Natural killer cell (primary cell): ENCODE data around the gene SULF2. TPM values are rescaled to one million over a fixed set of nuclear protein-coding genes. Genes with fewer than 3 reads are reported as not detected.

Experiments used
- ATAC-seq, 3 donors: fragments of 150-1000 bp in 2 of 3; fragments of 200-7000 bp in 1 of 3; cut with Tn5 transposase; 1 replicate in 1 of 3; 2 replicates in 2 of 3; pipeline ENCODE4 v1.10.0; 2021; ENCODE audit warnings: mild to moderate bottlenecking in 2 of 3, moderate library complexity in 2 of 3
- DNase-seq, 2 donors: peaks; one replicate each; pipeline versions ENCODE4 v3.0.0 to v3.0.0-alpha.2; 2013 to 2021; ENCODE audit warnings: mixed read lengths in 1 of 2
- H3K27ac ChIP-seq: one replicate; pipeline ENCODE4 v1.5.1; 2013; ENCODE audit warnings: mild to moderate bottlenecking, low read length
- H3K27me3 ChIP-seq: one replicate; pipeline ENCODE4 v1.6.1; 2013; ENCODE audit warnings: low read length; ENCODE audit not compliant: control insufficient read depth, insufficient read depth
- H3K36me3 ChIP-seq: one replicate; pipeline ENCODE4 v1.6.1; 2013; ENCODE audit warnings: low read length; ENCODE audit not compliant: control insufficient read depth, insufficient read depth
- H3K4me1 ChIP-seq: one replicate; pipeline ENCODE4 v1.6.1; 2013; ENCODE audit warnings: low read length; ENCODE audit not compliant: control insufficient read depth, insufficient read depth
- H3K4me3 ChIP-seq: one replicate; pipeline ENCODE4 v1.5.1; 2013; ENCODE audit warnings: low read length
- H3K9me3 ChIP-seq: one replicate; pipeline ENCODE4 v1.6.1; 2013; ENCODE audit warnings: low read length; ENCODE audit not compliant: control insufficient read depth, insufficient read depth
- H3K27ac Mint-ChIP-seq, 2 donors: one replicate each; pipeline ENCODE4 v1.8.0; 2022; ENCODE audit warnings: mild to moderate bottlenecking in 2 of 2, mixed read lengths in 2 of 2, moderate library complexity in 1 of 2
- H3K27me3 Mint-ChIP-seq, 2 donors: one replicate each; pipeline ENCODE4 v1.8.0; 2022; ENCODE audit warnings: low read depth in 2 of 2, mixed read lengths in 2 of 2
- H3K36me3 Mint-ChIP-seq: one replicate; pipeline ENCODE4 v1.8.0; 2022; ENCODE audit warnings: mixed read lengths
- H3K4me1 Mint-ChIP-seq, 2 donors: one replicate each; pipeline ENCODE4 v1.8.0; 2022; ENCODE audit warnings: mixed read lengths in 2 of 2
- H3K4me3 Mint-ChIP-seq: one replicate; pipeline ENCODE4 v1.8.0; 2022; ENCODE audit warnings: mild to moderate bottlenecking, moderate library complexity, mixed read lengths
- H3K9me3 Mint-ChIP-seq, 2 donors: one replicate each; pipeline ENCODE4 v1.8.0; 2022; ENCODE audit warnings: mixed read lengths in 2 of 2
- WGBS: methylation state at CpG from one replicate; pipeline ENCODE4 v1.1.7; 2013; ENCODE audit warnings: missing lambda C conversion rate; ENCODE audit not compliant: insufficient coverage; 5-methylcytosine and 5-hydroxymethylcytosine counted together
- intact Hi-C: fragments of 100-400 bp; cut with micrococcal nuclease; formaldehyde crosslinking; loops from one replicate; pipeline ENCODE4 v1.14.2; 2022
- total RNA-seq, 4 donors: library from RNA; stranded (reverse); fragments of 120-200 nt in 1 of 4; gene quantifications; one replicate each; pipeline versions ENCODE4 v1.2.3 to v1.2.4, GENCODE V29; 2013 to 2022
- TF ChIP-seq, protein P1 (sequence below): fragments of 200-600 bp; IDR thresholded peaks from one replicate; pipeline ENCODE4 v1.8.0; 2022; ENCODE audit warnings: antibody characterized with exemption

Gene SULF2
- total RNA-seq, 3 donors from 2014 or later (not counting 1 experiment from before 2014, with no cell fraction given), result 8.1 to 48.7 (median 12.3) TPM

DNA sequence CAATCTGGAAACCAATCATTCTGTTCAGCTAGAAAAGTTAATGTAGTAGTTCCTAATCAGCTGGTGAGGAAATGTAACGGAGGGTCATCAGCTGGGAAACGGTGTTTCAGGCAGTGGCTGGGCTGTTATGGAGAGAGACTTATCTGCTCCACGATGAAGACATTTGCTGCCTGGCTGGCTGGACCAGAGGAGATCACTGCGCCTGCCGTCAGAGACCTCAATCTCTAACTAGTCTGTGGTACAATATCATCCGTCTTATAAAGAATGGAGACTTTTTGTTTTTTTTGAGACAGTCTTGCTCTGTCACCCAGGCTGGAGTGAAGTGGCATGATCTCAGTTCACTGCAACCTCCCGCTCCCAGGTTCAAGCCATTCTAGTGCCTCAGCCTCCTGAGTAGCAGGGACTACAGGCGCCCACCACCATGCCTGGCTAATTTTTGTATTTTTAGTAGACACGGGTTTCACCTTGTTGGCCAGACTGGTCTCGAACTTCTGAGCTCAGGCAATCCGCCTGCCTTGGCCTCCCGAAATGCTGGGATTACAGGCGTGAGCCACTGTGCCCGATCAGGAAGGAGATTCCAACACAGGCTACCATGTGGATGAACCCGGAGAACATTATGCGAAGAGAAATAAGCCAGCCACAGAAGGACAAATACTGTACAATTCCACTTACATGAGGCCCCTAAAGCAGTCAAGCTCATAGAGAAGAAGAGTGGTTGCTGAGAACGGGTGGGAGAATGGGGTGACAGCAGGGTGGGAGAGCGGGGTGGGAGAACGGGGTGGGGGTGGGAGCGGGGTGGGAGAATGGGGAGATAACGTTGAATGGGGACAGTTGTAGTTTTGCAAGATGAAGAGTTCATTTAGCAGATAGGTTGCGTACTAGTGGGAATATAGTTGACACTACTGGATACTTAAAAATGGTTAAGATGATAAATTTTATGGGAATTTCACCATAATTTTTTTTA lies 115.1 kb downstream of the SULF2 start:
- H3K4me3 ChIP-seq, result no peak overlapping the region
- TF ChIP-seq, protein P1, sequence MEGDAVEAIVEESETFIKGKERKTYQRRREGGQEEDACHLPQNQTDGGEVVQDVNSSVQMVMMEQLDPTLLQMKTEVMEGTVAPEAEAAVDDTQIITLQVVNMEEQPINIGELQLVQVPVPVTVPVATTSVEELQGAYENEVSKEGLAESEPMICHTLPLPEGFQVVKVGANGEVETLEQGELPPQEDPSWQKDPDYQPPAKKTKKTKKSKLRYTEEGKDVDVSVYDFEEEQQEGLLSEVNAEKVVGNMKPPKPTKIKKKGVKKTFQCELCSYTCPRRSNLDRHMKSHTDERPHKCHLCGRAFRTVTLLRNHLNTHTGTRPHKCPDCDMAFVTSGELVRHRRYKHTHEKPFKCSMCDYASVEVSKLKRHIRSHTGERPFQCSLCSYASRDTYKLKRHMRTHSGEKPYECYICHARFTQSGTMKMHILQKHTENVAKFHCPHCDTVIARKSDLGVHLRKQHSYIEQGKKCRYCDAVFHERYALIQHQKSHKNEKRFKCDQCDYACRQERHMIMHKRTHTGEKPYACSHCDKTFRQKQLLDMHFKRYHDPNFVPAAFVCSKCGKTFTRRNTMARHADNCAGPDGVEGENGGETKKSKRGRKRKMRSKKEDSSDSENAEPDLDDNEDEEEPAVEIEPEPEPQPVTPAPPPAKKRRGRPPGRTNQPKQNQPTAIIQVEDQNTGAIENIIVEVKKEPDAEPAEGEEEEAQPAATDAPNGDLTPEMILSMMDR, result no peak
- no peaks in the 10 kb centered on the region for H3K36me3 ChIP-seq
- no peaks in the 10 kb centered on the region for H3K4me1 ChIP-seq
- H3K27me3 ChIP-seq, result no peaks in the 10 kb centered on the region
- H3K4me1 Mint-ChIP-seq, result no peaks in the 10 kb centered on the region
- H3K27ac Mint-ChIP-seq, result no peak overlapping the region
- ATAC-seq (no peak), DNase-seq (no peak)
- no peak overlapping the region for H3K4me3 Mint-ChIP-seq
- no peaks in the 10 kb centered on the region for H3K9me3 ChIP-seq
- H3K9me3 Mint-ChIP-seq, result no peaks in the 10 kb centered on the region
- intact Hi-C loops, result no loop called here
- H3K27me3 Mint-ChIP-seq, result no peaks in the 10 kb centered on the region
- WGBS, result 94% methylated on average over 18 of the region's 22 CpGs
- H3K27ac ChIP-seq, result no peak overlapping the region
- no peaks in the 10 kb centered on the region for H3K36me3 Mint-ChIP-seq

GRCh38 chr20:47669489-47669888 lies 115.8 kb downstream of the SULF2 start:
- Mint-ChIP-seq H3K36me3 (no peaks in the 10 kb centered on the region), H3K27me3 (no peaks in the 10 kb centered on the region), H3K4me1 (no peaks in the 10 kb centered on the region), H3K27ac (no peak overlapping the region), H3K4me3 (no peak overlapping the region), H3K9me3 (no peaks in the 10 kb centered on the region)
- no peaks in the 10 kb centered on the region for H3K4me1 ChIP-seq
- 88% methylated on average over 4 of the region's 4 CpGs for WGBS
- H3K27me3 ChIP-seq, result no peaks in the 10 kb centered on the region
- H3K9me3 ChIP-seq, result no peaks in the 10 kb centered on the region
- intact Hi-C loops, result no loop called here
- H3K27ac ChIP-seq, result no peak overlapping the region
- no peak for ATAC-seq
- H3K36me3 ChIP-seq, result no peaks in the 10 kb centered on the region
- no peak for DNase-seq
- H3K4me3 ChIP-seq, result no peak overlapping the region
- TF ChIP-seq, protein P1, result no peak

- Mint-ChIP-seq H3K27ac (no peak overlapping the region), H3K9me3 (no peaks in the 10 kb centered on the region), H3K27me3 (no peaks in the 10 kb centered on the region), H3K4me1 (peaks cover under 1 to 1% of the 10 kb centered on the region in 2 donors), H3K36me3 (no peaks in the 10 kb centered on the region), H3K4me3 (no peak overlapping the region)
- Histone ChIP-seq H3K27me3 (no peaks in the 10 kb centered on the region), H3K4me3 (no peak overlapping the region), H3K27ac (no peak overlapping the region), H3K9me3 (no peaks in the 10 kb centered on the region), H3K4me1 (peaks cover under 1% of the 10 kb centered on the region), H3K36me3 (no peaks in the 10 kb centered on the region)
- intact Hi-C loops, result no loop called here
- no peak for ATAC-seq
- TF ChIP-seq, protein P1, result no peak
- WGBS, result 95% methylated on average over 8 of the region's 8 CpGs
- DNase-seq, result no peak
Observed at GRCh38 chr20:47669152-47669425, 116.2 kb downstream of the SULF2 start.
